ENCODE measurements around the gene HOXA3.
A peak's percentile ranks its signal among the peaks of the same experiment; 100 is the strongest.

The HOXA3 gene

GRCh38 chr7:27116031-27116961 is 36.1 kb downstream of the HOXA3 start:
- H3K9me3 ChIP-seq (ENCODE audit: control insufficient read depth in 1 of 2, low read length in 2 of 2), result no peaks in the 10 kb centered on the region
- H3K36me3 ChIP-seq (ENCODE audit: control insufficient read depth in 1 of 2, insufficient read depth in 2 of 2, low read length in 2 of 2), result no peaks in the 10 kb centered on the region
- H3K4me3 ChIP-seq (ENCODE audit: low read depth in 1 of 2, low read length in 2 of 2), result peak overlapping the region; percentile 68 to 80
- H3K27me3 ChIP-seq (ENCODE audit: low read depth, low read length), result no peaks in the 10 kb centered on the region
- H3K27ac ChIP-seq (ENCODE audit: low read length), result peak overlapping the region; percentile 94
- H3K4me1 ChIP-seq (ENCODE audit: control insufficient read depth in 1 of 2, insufficient read depth in 2 of 2, low read length in 2 of 2), result peaks cover 7 to 28% of the 10 kb centered on the region in 2 donors

- Histone ChIP-seq H3K4me1 (ENCODE audit: control insufficient read depth in 1 of 2, insufficient read depth in 2 of 2, low read length in 2 of 2) (peaks cover 12 to 26% of the 10 kb centered on the region in 2 donors), H3K27ac (ENCODE audit: low read length) (peak overlapping the region; percentile 94)
These were observed 37.0 kb downstream of the HOXA3 start for GRCh38 chr7:27115221-27116026.

DNA sequence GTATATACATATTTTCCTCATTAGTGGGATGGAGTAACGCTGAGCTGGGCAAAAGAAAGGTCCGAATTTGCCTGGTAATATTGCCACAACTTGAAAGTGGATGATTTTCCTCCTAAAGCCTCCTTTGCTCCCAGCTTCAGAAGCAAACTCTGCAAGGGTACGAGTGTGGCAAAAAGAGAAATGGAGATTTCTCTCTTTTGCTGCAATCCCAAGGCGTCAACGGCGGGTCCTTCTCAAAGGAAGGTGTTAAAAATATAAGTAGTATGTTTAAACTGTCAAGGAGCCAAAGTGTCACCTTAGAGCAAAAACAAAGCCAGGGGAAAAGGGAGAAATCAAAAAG is 37.5 kb downstream of the HOXA3 start:
- Histone ChIP-seq H3K4me1 (ENCODE audit: control insufficient read depth in 1 of 2, insufficient read depth in 2 of 2, low read length in 2 of 2) (peaks cover 12 to 26% of the 10 kb centered on the region in 2 donors), H3K36me3 (ENCODE audit: control insufficient read depth in 1 of 2, insufficient read depth in 2 of 2, low read length in 2 of 2) (no peaks in the 10 kb centered on the region), H3K4me3 (ENCODE audit: low read depth in 1 of 2, low read length in 2 of 2) (peak overlapping the region; percentile 68 to 80), H3K27me3 (ENCODE audit: low read depth, low read length) (no peaks in the 10 kb centered on the region), H3K27ac (ENCODE audit: low read length) (peak overlapping the region; percentile 94), H3K9me3 (ENCODE audit: control insufficient read depth in 1 of 2, low read length in 2 of 2) (no peaks in the 10 kb centered on the region)

More at GRCh38 chr7:27115221-27116026, 37.0 kb downstream of the HOXA3 start:
- no peaks in the 10 kb centered on the region for H3K27me3 ChIP-seq (ENCODE audit: low read depth, low read length)
- H3K36me3 ChIP-seq (ENCODE audit: control insufficient read depth in 1 of 2, insufficient read depth in 2 of 2, low read length in 2 of 2), result no peaks in the 10 kb centered on the region
- H3K9me3 ChIP-seq (ENCODE audit: control insufficient read depth in 1 of 2, low read length in 2 of 2), result no peaks in the 10 kb centered on the region
- H3K4me3 ChIP-seq (ENCODE audit: low read depth in 1 of 2, low read length in 2 of 2), result peak overlapping the region; percentile 68 to 80

DNA sequence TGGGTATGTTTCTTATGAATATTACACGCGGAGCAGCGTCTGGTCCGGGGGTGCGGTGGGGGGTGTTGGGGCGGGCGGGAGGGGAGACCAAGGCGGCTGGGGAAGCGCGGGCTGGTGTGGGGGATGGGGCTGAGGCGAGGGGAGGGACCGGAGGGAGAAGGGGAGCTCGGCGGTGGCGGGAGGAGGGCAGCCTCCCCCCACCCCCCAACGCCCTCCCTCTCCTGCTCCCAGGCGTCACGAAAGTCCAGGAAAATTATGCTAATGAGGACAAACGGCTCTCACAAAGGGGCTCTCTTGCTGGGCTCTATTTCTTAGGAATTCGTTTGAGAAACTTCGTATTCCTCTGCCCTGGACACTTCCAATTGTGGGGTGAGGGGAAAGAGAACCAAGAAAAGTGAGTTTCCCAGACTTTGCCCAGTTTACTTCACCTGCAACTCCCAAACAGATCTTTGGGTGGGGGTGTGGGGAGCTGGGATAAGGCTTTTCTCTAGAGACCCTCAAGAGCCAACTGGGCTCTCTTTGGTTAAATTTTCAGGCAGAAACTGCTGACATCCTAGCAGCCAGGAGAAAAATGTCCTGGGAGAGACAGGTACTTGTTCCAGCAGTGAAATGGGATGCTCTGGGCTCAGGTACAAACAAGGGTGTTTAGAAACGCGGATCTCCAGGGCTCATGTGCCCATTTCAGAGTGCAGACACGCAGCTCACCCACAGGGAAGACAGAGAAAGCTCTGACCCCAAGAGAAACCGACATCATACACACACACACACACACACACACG is 38.2 kb downstream of the HOXA3 start:
- Histone ChIP-seq H3K27me3 (ENCODE audit: low read depth, low read length) (no peaks in the 10 kb centered on the region), H3K4me1 (ENCODE audit: control insufficient read depth in 1 of 2, insufficient read depth in 2 of 2, low read length in 2 of 2) (peaks cover 17 to 26% of the 10 kb centered on the region in 2 donors)

DNA sequence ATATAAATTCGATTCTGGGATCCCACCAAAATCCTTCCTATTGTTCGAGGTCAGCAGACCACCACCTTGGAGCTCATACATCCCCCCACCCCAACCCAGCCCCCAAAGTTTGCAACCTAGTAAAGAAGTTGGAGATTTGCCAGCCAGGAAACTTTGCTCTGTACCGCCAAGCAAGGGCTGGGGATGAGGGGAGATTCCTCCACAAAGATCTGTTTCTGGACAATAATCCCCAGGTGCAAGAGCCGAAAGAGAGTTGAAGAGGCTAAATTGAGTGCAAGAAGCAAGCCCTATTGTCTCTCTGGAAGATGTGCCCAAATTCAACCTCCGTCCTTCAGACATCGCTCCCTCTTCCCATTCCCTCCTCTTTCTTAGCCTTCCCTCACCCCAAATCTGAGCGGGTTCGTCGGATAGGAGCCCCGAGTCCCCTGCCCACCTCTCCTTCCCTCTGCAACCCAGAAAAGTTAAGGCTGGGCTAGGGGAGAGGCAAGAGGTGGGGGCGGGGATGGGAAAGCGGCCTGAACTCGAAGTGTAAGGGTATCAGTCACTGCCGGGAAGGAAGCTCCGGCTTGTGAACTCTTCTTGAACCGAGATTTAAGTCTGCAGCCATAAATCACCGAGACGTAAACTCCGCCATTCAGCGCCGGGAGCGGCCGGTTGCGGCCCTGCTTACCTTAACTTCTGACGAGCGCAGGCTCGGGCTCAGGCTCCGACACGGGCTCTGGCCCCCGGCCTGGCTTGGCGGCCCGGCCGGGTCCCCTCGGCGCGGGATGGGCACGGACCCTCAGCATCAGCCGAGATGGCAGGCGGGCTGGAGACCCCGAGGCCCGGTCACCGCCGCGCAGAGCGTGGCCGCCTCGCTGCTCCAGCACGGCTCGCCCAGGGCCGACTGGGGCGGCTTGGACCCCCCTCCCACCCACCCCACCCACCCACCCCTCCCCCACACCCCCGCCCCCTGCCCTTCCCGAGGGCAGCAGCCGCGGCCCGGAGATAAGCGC is 39.1 kb downstream of the HOXA3 start:
- Histone ChIP-seq H3K27me3 (ENCODE audit: low read depth, low read length) (no peaks in the 10 kb centered on the region), H3K4me3 (ENCODE audit: low read depth in 1 of 2, low read length in 2 of 2) (peak overlapping the region; percentile 75 to 90), H3K9me3 (ENCODE audit: control insufficient read depth in 1 of 2, low read length in 2 of 2) (no peaks in the 10 kb centered on the region), H3K27ac (ENCODE audit: low read length) (peak overlapping the region; percentile 79), H3K4me1 (ENCODE audit: control insufficient read depth in 1 of 2, insufficient read depth in 2 of 2, low read length in 2 of 2) (peaks cover 14 to 22% of the 10 kb centered on the region in 2 donors), H3K36me3 (ENCODE audit: control insufficient read depth in 1 of 2, insufficient read depth in 2 of 2, low read length in 2 of 2) (no peaks in the 10 kb centered on the region)

More for the DNA sequence above, 38.2 kb downstream of the HOXA3 start:
- peak overlapping the region; percentile 66 to 68 for H3K4me3 ChIP-seq (ENCODE audit: low read depth in 1 of 2, low read length in 2 of 2)
- no peaks in the 10 kb centered on the region for H3K9me3 ChIP-seq (ENCODE audit: control insufficient read depth in 1 of 2, low read length in 2 of 2)
- peak overlapping the region; percentile 90 for H3K27ac ChIP-seq (ENCODE audit: low read length)
- no peaks in the 10 kb centered on the region for H3K36me3 ChIP-seq (ENCODE audit: control insufficient read depth in 1 of 2, insufficient read depth in 2 of 2, low read length in 2 of 2)

DNA sequence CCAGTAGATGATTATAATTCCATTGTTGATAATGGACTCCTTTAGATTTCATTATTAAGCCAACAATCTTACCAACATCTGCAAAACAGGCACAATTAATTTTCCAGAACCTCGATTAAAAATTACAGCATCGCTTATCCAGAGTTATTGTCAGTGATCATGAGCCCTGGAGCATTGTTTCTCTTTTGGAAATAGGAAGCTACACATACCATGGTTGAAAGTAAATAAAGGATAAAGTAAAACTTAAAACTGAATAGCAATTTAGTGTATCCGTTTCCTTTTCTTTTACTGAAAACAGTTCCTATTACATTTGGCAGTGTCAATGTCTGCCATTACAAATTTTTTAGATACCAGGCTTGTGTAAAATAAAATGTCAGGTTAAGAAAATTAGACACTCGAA is 40.0 kb downstream of the HOXA3 start:
- Histone ChIP-seq H3K9me3 (ENCODE audit: control insufficient read depth in 1 of 2, low read length in 2 of 2) (no peaks in the 10 kb centered on the region), H3K27me3 (ENCODE audit: low read depth, low read length) (no peaks in the 10 kb centered on the region), H3K27ac (ENCODE audit: low read length) (peak overlapping the region; percentile 79), H3K36me3 (ENCODE audit: control insufficient read depth in 1 of 2, insufficient read depth in 2 of 2, low read length in 2 of 2) (no peaks in the 10 kb centered on the region), H3K4me3 (ENCODE audit: low read depth in 1 of 2, low read length in 2 of 2) (peak overlapping the region; percentile 75 to 90), H3K4me1 (ENCODE audit: control insufficient read depth in 1 of 2, insufficient read depth in 2 of 2, low read length in 2 of 2) (peaks cover 14 to 22% of the 10 kb centered on the region in 2 donors)

- Histone ChIP-seq H3K4me3 (ENCODE audit: low read depth in 1 of 2, low read length in 2 of 2) (peak overlapping the region; percentile 75 to 90), H3K27me3 (ENCODE audit: low read depth, low read length) (no peaks in the 10 kb centered on the region), H3K4me1 (ENCODE audit: control insufficient read depth in 1 of 2, insufficient read depth in 2 of 2, low read length in 2 of 2) (peaks cover 14 to 22% of the 10 kb centered on the region in 2 donors), H3K36me3 (ENCODE audit: control insufficient read depth in 1 of 2, insufficient read depth in 2 of 2, low read length in 2 of 2) (no peaks in the 10 kb centered on the region), H3K27ac (ENCODE audit: low read length) (peak overlapping the region; percentile 79), H3K9me3 (ENCODE audit: control insufficient read depth in 1 of 2, low read length in 2 of 2) (no peaks in the 10 kb centered on the region)
These were observed 40.6 kb downstream of the HOXA3 start for GRCh38 chr7:27111751-27112277.

- peak overlapping the region; percentile 75 to 90 for H3K4me3 ChIP-seq (ENCODE audit: low read depth in 1 of 2, low read length in 2 of 2)
- H3K9me3 ChIP-seq (ENCODE audit: control insufficient read depth in 1 of 2, low read length in 2 of 2), result no peaks in the 10 kb centered on the region
- H3K4me1 ChIP-seq (ENCODE audit: control insufficient read depth in 1 of 2, insufficient read depth in 2 of 2, low read length in 2 of 2), result peaks cover 14 to 22% of the 10 kb centered on the region in 2 donors
- no peaks in the 10 kb centered on the region for H3K27me3 ChIP-seq (ENCODE audit: low read depth, low read length)
- H3K27ac ChIP-seq (ENCODE audit: low read length), result peak overlapping the region; percentile 79
- no peaks in the 10 kb centered on the region for H3K36me3 ChIP-seq (ENCODE audit: control insufficient read depth in 1 of 2, insufficient read depth in 2 of 2, low read length in 2 of 2)
These were observed 41.2 kb downstream of the HOXA3 start for GRCh38 chr7:27111042-27111750.

DNA sequence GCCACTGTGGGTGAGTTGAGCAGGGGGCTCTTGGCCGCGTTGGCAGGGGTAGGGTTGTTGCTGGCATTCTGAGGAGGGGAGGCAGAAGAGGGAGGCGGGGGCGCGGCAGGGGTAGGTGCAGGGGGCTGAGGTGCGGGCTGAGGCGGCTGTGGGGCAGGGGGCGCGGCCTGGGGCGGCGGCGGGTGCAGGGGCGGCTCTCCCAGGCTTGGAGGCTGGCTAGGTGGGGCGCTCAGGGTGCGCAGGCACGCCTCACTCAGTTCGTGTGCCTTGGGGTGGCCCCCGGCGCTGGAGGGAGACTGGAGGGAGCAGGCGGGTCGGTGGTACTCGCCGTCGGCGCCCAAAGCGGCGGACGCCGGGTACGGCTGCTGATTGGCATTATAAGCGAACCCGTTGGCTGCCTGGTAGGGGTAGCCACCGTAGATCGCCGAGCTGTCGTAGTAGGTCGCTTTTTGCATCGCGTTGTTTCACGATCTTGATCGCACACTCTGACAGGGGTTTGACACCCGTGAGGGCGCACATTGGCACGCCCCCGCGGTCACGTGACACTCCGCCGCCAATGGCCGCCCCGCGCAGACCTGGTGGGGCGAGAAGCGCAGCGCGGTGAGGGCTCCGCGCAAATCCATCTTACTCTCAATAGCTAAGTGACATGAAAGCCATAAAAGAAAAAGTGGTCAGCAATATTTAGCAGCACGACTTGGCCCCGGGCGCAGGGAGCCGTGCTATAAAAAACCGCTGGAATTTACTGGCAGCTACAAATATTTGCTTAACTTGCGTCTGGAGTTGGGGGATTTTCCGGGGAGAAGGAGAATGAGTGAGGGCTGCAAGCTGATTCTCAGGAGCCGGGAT is 42.0 kb downstream of the HOXA3 start:
- Histone ChIP-seq H3K27me3 (ENCODE audit: low read depth, low read length) (no peaks in the 10 kb centered on the region), H3K9me3 (ENCODE audit: control insufficient read depth in 1 of 2, low read length in 2 of 2) (no peaks in the 10 kb centered on the region), H3K4me3 (ENCODE audit: low read depth in 1 of 2, low read length in 2 of 2) (peak overlapping the region; percentile 50 to 90), H3K4me1 (ENCODE audit: control insufficient read depth in 1 of 2, insufficient read depth in 2 of 2, low read length in 2 of 2) (peaks cover 14 to 22% of the 10 kb centered on the region in 2 donors), H3K36me3 (ENCODE audit: control insufficient read depth in 1 of 2, insufficient read depth in 2 of 2, low read length in 2 of 2) (no peaks in the 10 kb centered on the region), H3K27ac (ENCODE audit: low read length) (peak overlapping the region; percentile 79)
